Measurements from ENCODE around the gene FYB1.

Gene FYB1

GRCh38 chr5:39158786-39159185, 60.6 kb downstream of the FYB1 start:
- no peak for DNase-seq

- peak; percentile 61 to 83 (median 69) for DNase-seq
Measured at GRCh38 chr5:39158127-39158593, 61.2 kb downstream of the FYB1 start.

- peak in 3 of 4 experiments; percentile 41 to 62 (median 45) for DNase-seq
Measured at GRCh38 chr5:39157701-39158100, 61.7 kb downstream of the FYB1 start.

- DNase-seq, result no peak
Measured at GRCh38 chr5:39156082-39156481, 63.3 kb downstream of the FYB1 start.

- DNase-seq, result peak; percentile 33 to 75 (median 54)
Measured at GRCh38 chr5:39151745-39152144, 67.6 kb downstream of the FYB1 start.

GRCh38 chr5:39149966-39150365, 69.4 kb downstream of the FYB1 start:
- DNase-seq, result no peak

GRCh38 chr5:39148983-39149534, 70.3 kb downstream of the FYB1 start:
- no peak for DNase-seq

GRCh38 chr5:39146831-39147540, 72.4 kb downstream of the FYB1 start:
- no peak for DNase-seq

- DNase-seq, result peak in 2 of 4 experiments; percentile 15 to 55
Measured at GRCh38 chr5:39143151-39143860, 76.1 kb downstream of the FYB1 start.

- DNase-seq, result no peak
Measured at GRCh38 chr5:39140558-39141168, 78.7 kb downstream of the FYB1 start.

GRCh38 chr5:39138892-39139291, 80.5 kb downstream of the FYB1 start:
- peak in 1 of 4 experiments; percentile 16 for DNase-seq

GRCh38 chr5:39137819-39138451, 81.4 kb downstream of the FYB1 start:
- peak in 1 of 4 experiments; percentile 16 for DNase-seq

GRCh38 chr5:39137391-39137790, 82.0 kb downstream of the FYB1 start:
- no peak for DNase-seq

- DNase-seq, result no peak
Measured at GRCh38 chr5:39132792-39133191, 86.6 kb downstream of the FYB1 start.

- DNase-seq, result no peak
Measured at GRCh38 chr5:39132128-39132447, 87.3 kb downstream of the FYB1 start.

- peak in 2 of 4 experiments; percentile 47 to 53 for DNase-seq
Measured at GRCh38 chr5:39131210-39132127, 87.9 kb downstream of the FYB1 start.

GRCh38 chr5:39130716-39131115, 88.6 kb downstream of the FYB1 start:
- DNase-seq, result no peak

- no peak for DNase-seq
Measured at GRCh38 chr5:39121922-39122321, 97.4 kb downstream of the FYB1 start.

GRCh38 chr5:39121315-39121714, 98.0 kb downstream of the FYB1 start:
- no peak for DNase-seq

- DNase-seq, result no peak
Measured at GRCh38 chr5:39120052-39120420, 99.3 kb downstream of the FYB1 start.

GRCh38 chr5:39119404-39120051, 99.8 kb downstream of the FYB1 start:
- no peak for DNase-seq
